RWPE1 (cell line): ENCODE data around the gene MAN1A2.

Experiments used
- CTCF ChIA-PET: fragments of 350-600 bp; sonication (Branson Sonifier 250); formaldehyde crosslinking; extraction: SDS; loops from one replicate; lab custom pipeline; 2021; lab: Yijun Ruan, JAX
- POLR2A ChIA-PET: fragments of 400-600 bp; formaldehyde crosslinking; extraction: SDS; loops from one replicate; lab custom pipeline; 2020; ENCODE audit warnings: antibody characterized with exemption; ENCODE audit not compliant: low non-redundant PET; lab: Yijun Ruan, JAX
- DNase-seq: peaks from one replicate; pipeline ENCODE4 v3.0.0; 2012; ENCODE audit warnings: low spot score
- H3K27ac ChIP-seq: fragments of 450-650 bp; 2 replicates; pipeline ENCODE4 v1.5.1; 2017
- CTCF ChIP-seq: fragments of 450-650 bp; conservative IDR thresholded peaks from 2 replicates; pipeline ENCODE4 v1.5.1; 2017; ENCODE audit warnings: low read depth, mild to moderate bottlenecking

The MAN1A2 gene

GRCh38 chr1:117396636-117397035 is 29.4 kb downstream of the MAN1A2 start:
- no peak for DNase-seq
- CTCF ChIA-PET: no interaction called here
- no peak overlapping the region for H3K27ac ChIP-seq
- POLR2A ChIA-PET: no interaction called here
- no peak for TF ChIP-seq CTCF

GRCh38 chr1:117398957-117399356 is 31.7 kb downstream of the MAN1A2 start:
- no peak for DNase-seq
- CTCF ChIA-PET: no interaction called here
- POLR2A ChIA-PET: no interaction called here
- no peak overlapping the region for H3K27ac ChIP-seq
- no peak for TF ChIP-seq CTCF

- CTCF ChIA-PET: interaction anchor here (0.6 kb wide), 1 partner anchor 205 kb away, joined by 5 read pairs; no protein-coding TSS in a partner anchor
- DNase-seq: no peak
- POLR2A ChIA-PET: no interaction called here
- no peak overlapping the region for H3K27ac ChIP-seq
- no peak for TF ChIP-seq CTCF
Measured at GRCh38 chr1:117401761-117402160, 34.5 kb downstream of the MAN1A2 start.

GRCh38 chr1:117403597-117403996 is 36.3 kb downstream of the MAN1A2 start:
- no peak for TF ChIP-seq CTCF
- CTCF ChIA-PET: no interaction called here
- no peak overlapping the region for H3K27ac ChIP-seq
- no peak for DNase-seq
- POLR2A ChIA-PET: no interaction called here

GRCh38 chr1:117405042-117405441 is 37.8 kb downstream of the MAN1A2 start:
- ChIA-PET CTCF (interaction anchor here (0.5 kb wide), 1 partner anchor 83 kb away, joined by 3 read pairs; no protein-coding TSS in a partner anchor), POLR2A (no interaction called here)
- no peak overlapping the region for H3K27ac ChIP-seq
- TF ChIP-seq CTCF: no peak
- no peak for DNase-seq

GRCh38 chr1:117412472-117412871 is 45.2 kb downstream of the MAN1A2 start:
- CTCF ChIA-PET: no interaction called here
- POLR2A ChIA-PET: no interaction called here
- TF ChIP-seq CTCF: no peak
- DNase-seq: no peak
- H3K27ac ChIP-seq: no peak overlapping the region

- POLR2A ChIA-PET: no interaction called here
- CTCF ChIA-PET: no interaction called here
- H3K27ac ChIP-seq: no peak overlapping the region
- no peak for DNase-seq
- TF ChIP-seq CTCF: no peak
Measured at GRCh38 chr1:117413412-117413811, 46.2 kb downstream of the MAN1A2 start.
